Neutrophil (primary cell): ENCODE measurements around the gene PCCB.

Experiments
- H3K27ac ChIP-seq: fragments of 200-600 bp; sonication (generic); 2 replicates; pipeline ENCODE4 v1.5.1; 2016; ENCODE audit warnings: mild to moderate bottlenecking, moderate library complexity
- H3K27me3 ChIP-seq: fragments of 200-600 bp; sonication (generic); 2 replicates; pipeline ENCODE4 v1.6.0; 2016; ENCODE audit warnings: mild to moderate bottlenecking
- H3K36me3 ChIP-seq: fragments of 200-600 bp; sonication (generic); 2 replicates; pipeline ENCODE4 v1.5.1; 2017
- H3K4me1 ChIP-seq, 2 experiments: fragments of 200-600 bp in 1 of 2; sonication (generic) in 1 of 2; 1 replicate in 1 of 2; 2 replicates in 1 of 2; pipeline versions ENCODE4 v1.5.1 to v1.6.1; 2013 to 2016; ENCODE audit warnings: low read depth in 1 of 2, low read length in 1 of 2, mild to moderate bottlenecking in 1 of 2, moderate library complexity in 1 of 2; ENCODE audit not compliant: control insufficient read depth in 1 of 2, insufficient read depth in 1 of 2
- H3K4me3 ChIP-seq, 2 experiments: fragments of 200-600 bp in 1 of 2; sonication (generic) in 1 of 2; 1 replicate in 1 of 2; 2 replicates in 1 of 2; pipeline ENCODE4 v1.5.1; 2013 to 2016; ENCODE audit warnings: low read depth in 1 of 2, low read length in 1 of 2, mild to moderate bottlenecking in 1 of 2, moderate library complexity in 1 of 2
- H3K9me3 ChIP-seq: fragments of 200-600 bp; sonication (generic); 2 replicates; pipeline ENCODE4 v1.5.1; 2016
- CTCF ChIP-seq: fragments of 200-600 bp; sonication (generic); IDR thresholded peaks from 2 replicates; pipeline ENCODE4 v1.5.1; 2016; ENCODE audit warnings: antibody characterized with exemption

PCCB gene

GRCh38 chr3:136346486-136346885 lies 96.3 kb downstream of the PCCB start:
- H3K27ac ChIP-seq = no peak overlapping the region

GRCh38 chr3:136350132-136350531 lies 100.0 kb downstream of the PCCB start:
- H3K27me3 ChIP-seq = no peaks in the 10 kb centered on the region
- H3K27ac ChIP-seq = no peak overlapping the region
- no peaks in the 10 kb centered on the region for H3K9me3 ChIP-seq
- no peaks in the 10 kb centered on the region for H3K4me1 ChIP-seq
- no peak overlapping the region for H3K4me3 ChIP-seq
- peaks cover 23% of the 10 kb centered on the region for H3K36me3 ChIP-seq
- no peak for TF ChIP-seq CTCF

More at GRCh38 chr3:136346486-136346885, 96.3 kb downstream of the PCCB start:
- Histone ChIP-seq H3K36me3 (peaks cover 45% of the 10 kb centered on the region), H3K4me1 (no peaks in the 10 kb centered on the region), H3K4me3 (no peak overlapping the region), H3K9me3 (no peaks in the 10 kb centered on the region), H3K27me3 (no peaks in the 10 kb centered on the region)
- no peak for TF ChIP-seq CTCF

GRCh38 chr3:136350557-136350956 lies 100.4 kb downstream of the PCCB start:
- Histone ChIP-seq H3K9me3 (no peaks in the 10 kb centered on the region), H3K27me3 (no peaks in the 10 kb centered on the region), H3K36me3 (peaks cover 23% of the 10 kb centered on the region), H3K4me1 (no peaks in the 10 kb centered on the region), H3K4me3 (no peak overlapping the region), H3K27ac (no peak overlapping the region)
- TF ChIP-seq CTCF = no peak

- no peak overlapping the region for H3K27ac ChIP-seq
- no peak for TF ChIP-seq CTCF
- H3K4me1 ChIP-seq = no peaks in the 10 kb centered on the region
- no peaks in the 10 kb centered on the region for H3K9me3 ChIP-seq
- no peaks in the 10 kb centered on the region for H3K27me3 ChIP-seq
- H3K36me3 ChIP-seq = peaks cover 23% of the 10 kb centered on the region
- no peak overlapping the region for H3K4me3 ChIP-seq
Measured at GRCh38 chr3:136351351-136351750, 101.2 kb downstream of the PCCB start.

GRCh38 chr3:136351905-136352304 lies 101.8 kb downstream of the PCCB start:
- no peak for TF ChIP-seq CTCF
- no peaks in the 10 kb centered on the region for H3K9me3 ChIP-seq
- H3K4me3 ChIP-seq = no peak overlapping the region
- no peak overlapping the region for H3K27ac ChIP-seq
- no peaks in the 10 kb centered on the region for H3K4me1 ChIP-seq
- no peaks in the 10 kb centered on the region for H3K27me3 ChIP-seq
- H3K36me3 ChIP-seq = peaks cover 23% of the 10 kb centered on the region

GRCh38 chr3:136353461-136353860 lies 103.3 kb downstream of the PCCB start:
- no peaks in the 10 kb centered on the region for H3K4me1 ChIP-seq
- no peaks in the 10 kb centered on the region for H3K9me3 ChIP-seq
- H3K36me3 ChIP-seq = peaks cover 17% of the 10 kb centered on the region
- TF ChIP-seq CTCF = no peak
- H3K4me3 ChIP-seq = no peak overlapping the region
- H3K27me3 ChIP-seq = no peaks in the 10 kb centered on the region
- no peak overlapping the region for H3K27ac ChIP-seq
